Measurements from ENCODE around the gene NOS1AP. TPM values are rescaled to one million over a fixed set of nuclear protein-coding genes. Genes with fewer than 3 reads are reported as not detected.

NOS1AP gene
- total and polyA plus RNA-seq, 8 donors: 0.25 to 13.8 (median 6.2) TPM

GRCh38 chr1:162388615-162389014 lies 319.1 kb downstream of the NOS1AP start:
- intact Hi-C loops (cut with DNase I; ENCODE audit: low total_unique reads): loop anchor here (5.0 kb wide), 1 partner anchor 336 kb away; no protein-coding TSS in a partner anchor
- no peak overlapping the region for H3K27ac ChIP-seq
- 83 to 100% (median 93%) methylated on average over 4 to 5 of the region's 5 CpGs for WGBS, 5 donors
- peaks cover 0 to 25% (median 6%) of the 10 kb centered on the region in 4 donors for H3K36me3 ChIP-seq
- no peak for TF ChIP-seq POLR2AphosphoS5 (IDR thresholded peaks at IDR 0.05)
- TF ChIP-seq POLR2A (IDR thresholded peaks at IDR 0.05): no peak
- TF ChIP-seq EP300 (IDR thresholded peaks at IDR 0.05): no peak
- TF ChIP-seq CTCF (IDR thresholded peaks at IDR 0.05): no peak
- peaks cover 0 to 8% (median 3%) of the 10 kb centered on the region in 4 donors for H3K4me1 ChIP-seq
- no peak overlapping the region for H3K4me3 ChIP-seq
- DNase-seq: no peak
- H3K27me3 ChIP-seq: no peaks in the 10 kb centered on the region
- no peaks in the 10 kb centered on the region for H3K9me3 ChIP-seq

DNA sequence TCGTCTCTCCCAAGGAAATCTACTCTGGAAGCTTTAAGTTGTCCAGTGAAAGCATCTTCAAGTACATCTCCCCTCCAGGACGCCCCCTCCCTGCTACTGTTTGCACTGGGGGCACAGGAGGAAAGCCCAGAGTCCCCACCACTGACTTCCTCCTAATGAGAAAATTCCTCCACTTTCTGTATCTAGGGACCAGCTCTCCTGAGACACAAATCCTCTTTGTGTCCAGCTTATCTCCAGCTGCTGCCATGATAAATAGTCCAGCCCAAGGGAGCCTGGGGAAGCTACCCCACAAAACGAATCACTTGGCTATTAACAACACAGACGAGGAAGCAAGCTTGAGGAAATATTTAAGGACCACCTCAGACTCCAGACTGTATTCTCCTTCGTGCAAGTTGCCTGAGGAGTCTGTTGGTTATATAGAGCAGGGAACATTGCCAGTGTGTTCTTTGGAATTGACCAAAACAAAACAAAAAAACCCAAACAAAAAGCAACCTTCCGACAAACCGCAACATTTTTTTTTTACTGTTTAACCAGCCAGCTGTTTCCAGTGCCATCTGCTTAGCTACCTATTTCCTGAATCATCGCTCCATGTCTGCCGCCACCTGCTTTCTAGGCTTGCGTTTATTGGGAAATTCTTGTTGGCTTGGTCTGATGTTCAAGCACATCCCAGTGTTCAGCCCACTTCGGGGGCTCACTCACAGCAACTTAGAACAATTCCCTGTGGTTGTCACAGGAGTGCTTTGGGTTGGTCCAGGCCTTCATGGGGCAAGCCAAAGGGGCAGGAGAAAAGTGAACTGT lies 319.7 kb downstream of the NOS1AP start:
- TF ChIP-seq EP300 (IDR thresholded peaks at IDR 0.05) (no peak), POLR2A (IDR thresholded peaks at IDR 0.05) (no peak), CTCF (IDR thresholded peaks at IDR 0.05) (no peak), POLR2AphosphoS5 (IDR thresholded peaks at IDR 0.05) (no peak)

GRCh38 chr1:162389971-162390370 lies 320.5 kb downstream of the NOS1AP start:
- Histone ChIP-seq H3K27ac (no peak overlapping the region), H3K36me3 (peaks cover 0 to 12% (median 0%) of the 10 kb centered on the region in 4 donors), H3K27me3 (peaks cover 0 to 4% (median 0%) of the 10 kb centered on the region in 3 donors), H3K4me3 (no peak overlapping the region), H3K4me1 (peaks cover 0 to 8% (median 3%) of the 10 kb centered on the region in 4 donors), H3K9me3 (no peaks in the 10 kb centered on the region)
- intact Hi-C loops (cut with DNase I; ENCODE audit: low total_unique reads): loop anchor here (5.0 kb wide), 1 partner anchor 338 kb away; no protein-coding TSS in a partner anchor
- WGBS, 5 donors: 75 to 83% (median 77%) methylated on average over 8 to 9 of the region's 9 CpGs
- DNase-seq: no peak
- TF ChIP-seq POLR2A (IDR thresholded peaks at IDR 0.05): no peak
- no peak for TF ChIP-seq EP300 (IDR thresholded peaks at IDR 0.05)
- no peak for TF ChIP-seq CTCF (IDR thresholded peaks at IDR 0.05)

More for the DNA sequence above, 319.7 kb downstream of the NOS1AP start:
- intact Hi-C loops (cut with DNase I; ENCODE audit: low total_unique reads): loop anchor here (5.0 kb wide), 1 partner anchor 337 kb away; no protein-coding TSS in a partner anchor
- Histone ChIP-seq H3K36me3 (peaks cover 0 to 19% (median under 1%) of the 10 kb centered on the region in 4 donors), H3K4me3 (no peak overlapping the region), H3K4me1 (peaks cover 0 to 8% (median 3%) of the 10 kb centered on the region in 4 donors), H3K27me3 (no peaks in the 10 kb centered on the region), H3K9me3 (no peaks in the 10 kb centered on the region), H3K27ac (no peak overlapping the region)
- DNase-seq: peak in 1 of 2 donors; percentile 19
- WGBS, 5 donors: 50 to 58% (median 53%) methylated on average over 11 of the region's 11 CpGs

DNA sequence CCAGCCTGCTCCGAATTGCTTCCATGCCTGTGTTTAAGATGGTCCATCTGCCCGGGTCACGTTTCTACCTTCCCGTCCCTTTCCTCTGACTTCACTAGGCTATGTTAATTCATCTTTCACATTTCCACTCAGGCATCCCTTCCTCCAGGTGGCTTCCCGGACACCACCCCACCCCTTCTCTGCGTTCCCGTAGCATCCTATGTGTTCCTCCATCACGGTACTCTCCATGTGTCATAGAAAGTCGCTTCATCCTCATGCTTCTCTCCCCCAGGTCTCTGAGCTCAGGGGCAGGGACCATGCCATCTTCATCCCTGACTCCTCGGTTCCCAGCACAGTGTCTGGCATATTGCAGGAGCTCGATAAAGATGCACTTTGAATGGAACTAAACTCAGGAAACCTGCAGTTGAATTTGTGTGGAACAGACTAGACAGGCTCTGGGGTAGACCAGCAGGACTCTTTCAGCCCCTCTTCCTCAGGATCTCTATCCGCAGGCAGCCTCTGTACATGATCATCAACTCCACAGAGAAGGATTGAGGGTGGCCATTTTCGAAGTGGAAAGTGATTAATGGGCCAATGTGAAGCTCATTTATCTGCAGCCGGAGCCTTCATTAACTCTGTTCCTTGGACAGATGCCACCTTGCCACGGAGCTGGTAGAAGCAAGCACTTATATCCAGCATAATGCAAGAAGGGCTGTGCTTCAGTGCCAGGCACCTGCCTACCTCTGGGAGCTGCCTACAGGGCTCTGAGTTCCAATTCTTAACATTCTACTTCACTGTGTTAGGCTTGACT lies 321.1 kb downstream of the NOS1AP start:
- H3K27ac ChIP-seq: no peak overlapping the region
- H3K27me3 ChIP-seq: peaks cover 0 to 4% (median 0%) of the 10 kb centered on the region in 3 donors
- WGBS, 5 donors: 74 to 81% (median 77%) methylated on average over 15 of the region's 15 CpGs
- H3K36me3 ChIP-seq: peaks cover 0 to 6% (median 0%) of the 10 kb centered on the region in 4 donors
- H3K9me3 ChIP-seq: no peaks in the 10 kb centered on the region
- peaks cover 0 to 8% (median 3%) of the 10 kb centered on the region in 4 donors for H3K4me1 ChIP-seq
- no peak for TF ChIP-seq POLR2A (IDR thresholded peaks at IDR 0.05)
- no peak for TF ChIP-seq CTCF (IDR thresholded peaks at IDR 0.05)
- no peak for TF ChIP-seq EP300 (IDR thresholded peaks at IDR 0.05)
- no peak for TF ChIP-seq POLR2AphosphoS5 (IDR thresholded peaks at IDR 0.05)
- intact Hi-C loops (cut with DNase I; ENCODE audit: low total_unique reads): no loop called here
- no peak for DNase-seq
- no peak overlapping the region for H3K4me3 ChIP-seq

Data from stomach (tissue), 9 donors.